ENCODE data around the gene TRIM29.

The TRIM29 gene

GRCh38 chr11:120136356-120136755, 1.6 kb downstream of the TRIM29 start:
- no peak for DNase-seq

GRCh38 chr11:120135838-120136237, 2.1 kb downstream of the TRIM29 start:
- DNase-seq, result no peak

GRCh38 chr11:120134931-120135228, 3.0 kb downstream of the TRIM29 start:
- DNase-seq, result no peak

- peak in 1 of 2 experiments; percentile 7 for DNase-seq
Observed at GRCh38 chr11:120134106-120134930, 3.6 kb downstream of the TRIM29 start.

- peak in 1 of 2 experiments; percentile 1 for DNase-seq
Observed at GRCh38 chr11:120133216-120134105, 4.5 kb downstream of the TRIM29 start.

GRCh38 chr11:120132645-120133185, 5.2 kb downstream of the TRIM29 start:
- DNase-seq, result no peak

GRCh38 chr11:120131941-120132644, 5.8 kb downstream of the TRIM29 start:
- no peak for DNase-seq

- DNase-seq, result no peak
Observed at GRCh38 chr11:120130991-120131760, 6.7 kb downstream of the TRIM29 start.

- no peak for DNase-seq
Observed at GRCh38 chr11:120130176-120130980, 7.5 kb downstream of the TRIM29 start.

GRCh38 chr11:120129570-120129969, 8.3 kb downstream of the TRIM29 start:
- no peak for DNase-seq

- DNase-seq, result no peak
Observed at GRCh38 chr11:120128392-120129119, 9.4 kb downstream of the TRIM29 start.

- no peak for DNase-seq
Observed at GRCh38 chr11:120127236-120127635, 10.7 kb downstream of the TRIM29 start.

GRCh38 chr11:120126620-120127019, 11.3 kb downstream of the TRIM29 start:
- DNase-seq, result no peak

- DNase-seq, result no peak
Observed at GRCh38 chr11:120125509-120125908, 12.4 kb downstream of the TRIM29 start.

- DNase-seq, result peak in 1 of 2 experiments; percentile 21
Observed at GRCh38 chr11:120125024-120125423, 12.9 kb downstream of the TRIM29 start.

- DNase-seq, result no peak
Observed at GRCh38 chr11:120124355-120124754, 13.6 kb downstream of the TRIM29 start.

- DNase-seq, result no peak
Observed at GRCh38 chr11:120123946-120124345, 14.0 kb downstream of the TRIM29 start.

- no peak for DNase-seq
Observed at GRCh38 chr11:120122924-120123683, 14.8 kb downstream of the TRIM29 start.

- no peak for DNase-seq
Observed at GRCh38 chr11:120121914-120122473, 15.9 kb downstream of the TRIM29 start.

GRCh38 chr11:120121336-120121735, 16.6 kb downstream of the TRIM29 start:
- no peak for DNase-seq

All from activated T-cell treated with anti-CD3 and anti-CD28 coated beads, Interleukin-2, amount 50 U/mL, for 48 hours (primary cell).